ENCODE measurements around the gene MEIKIN.
"Not testable (repeated sequence)": the region's sequence is repeated elsewhere in the genome, so short reads cannot be mapped to it uniquely, and the experiment has no call there.

Gene MEIKIN

DNA sequence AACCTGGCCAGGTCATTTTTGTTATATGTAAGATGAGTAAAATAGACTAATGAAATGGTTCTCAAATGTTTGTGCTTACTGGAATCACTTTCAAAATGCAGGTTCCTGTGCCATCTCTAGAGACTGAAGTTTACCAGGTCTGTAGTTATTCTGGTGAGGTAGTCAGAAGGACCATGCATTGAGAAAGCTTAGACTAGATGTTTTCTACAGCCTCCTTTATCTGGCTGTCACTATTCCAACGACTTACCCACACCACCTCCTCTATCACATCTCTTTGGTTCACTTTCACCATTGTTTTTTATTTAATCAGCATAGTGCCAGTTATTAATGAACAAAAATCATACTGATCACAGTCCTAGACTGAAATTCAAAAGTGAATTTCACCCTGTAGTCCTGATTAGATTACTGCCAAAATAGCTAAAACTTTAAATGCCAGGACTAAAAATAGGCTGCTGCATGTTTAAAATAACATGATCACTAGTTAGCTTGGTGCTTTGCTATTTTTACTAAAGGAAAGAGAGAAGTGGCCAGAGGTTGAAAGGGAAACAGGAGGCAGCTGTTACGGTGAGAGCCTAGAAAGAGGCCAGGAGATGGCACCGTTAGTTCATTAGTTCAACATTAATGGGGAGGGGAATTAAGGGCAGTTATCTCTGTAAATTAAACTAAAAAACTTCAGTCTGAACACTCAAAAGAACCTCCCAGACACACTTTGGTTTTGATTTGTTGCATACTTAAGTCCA is 134.8 kb downstream of the MEIKIN start:
- peak; percentile 16 for DNase-seq (ENCODE audit: low spot score)

GRCh38 chr5:131796793-131797693 is 148.4 kb downstream of the MEIKIN start, which contains the start of gene FNIP1:
FNIP1 (minus strand) TSS chr5:131797017; CDS start chr5:131796921, 96 bp downstream.
- DNase-seq (ENCODE audit: low spot score): peak; percentile 97

DNA sequence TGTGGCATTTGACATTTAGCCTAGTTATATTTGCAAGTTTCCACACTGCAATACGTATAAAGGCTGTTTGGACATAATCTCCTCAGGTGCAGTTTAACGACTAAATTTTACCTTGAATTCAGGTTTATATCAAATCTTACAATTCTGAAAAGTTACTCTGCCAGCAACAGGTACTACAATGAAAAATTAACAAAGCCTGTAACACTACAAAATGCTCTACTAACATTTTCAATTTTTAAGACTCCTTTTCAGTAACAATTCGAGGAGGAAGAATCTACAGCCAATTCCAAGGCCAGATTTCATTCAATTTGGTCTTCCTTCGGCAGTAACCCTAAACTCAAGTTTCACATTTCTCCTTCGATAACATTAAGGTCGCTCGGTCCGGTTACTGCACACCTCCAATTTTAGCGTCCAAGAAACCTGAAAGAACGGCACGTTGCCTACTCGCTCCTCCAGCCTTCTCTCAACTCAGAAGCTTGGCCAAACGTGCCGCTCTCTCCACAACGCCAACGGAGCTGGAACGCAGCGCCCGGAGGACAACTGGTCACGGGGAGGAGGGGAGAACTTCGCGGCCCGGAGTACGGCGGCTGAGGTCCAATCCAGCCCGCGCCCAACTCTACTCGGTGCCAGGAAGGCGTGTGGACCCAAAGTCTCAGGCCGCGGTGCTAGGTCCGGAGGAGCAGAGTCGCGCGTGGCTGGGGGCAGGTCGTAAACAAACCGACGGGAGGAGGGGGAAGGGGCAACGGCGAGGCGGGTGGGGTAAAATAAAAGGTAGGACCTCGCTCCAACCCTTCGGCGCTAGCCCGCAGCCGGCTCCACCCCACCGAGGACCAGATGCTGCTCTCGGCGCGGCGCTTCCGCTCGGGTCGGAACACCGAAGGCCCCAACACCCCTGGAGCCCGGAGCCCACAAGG is 149.3 kb downstream of the MEIKIN start:
- DNase-seq (ENCODE audit: low spot score): peak; percentile 10

DNA sequence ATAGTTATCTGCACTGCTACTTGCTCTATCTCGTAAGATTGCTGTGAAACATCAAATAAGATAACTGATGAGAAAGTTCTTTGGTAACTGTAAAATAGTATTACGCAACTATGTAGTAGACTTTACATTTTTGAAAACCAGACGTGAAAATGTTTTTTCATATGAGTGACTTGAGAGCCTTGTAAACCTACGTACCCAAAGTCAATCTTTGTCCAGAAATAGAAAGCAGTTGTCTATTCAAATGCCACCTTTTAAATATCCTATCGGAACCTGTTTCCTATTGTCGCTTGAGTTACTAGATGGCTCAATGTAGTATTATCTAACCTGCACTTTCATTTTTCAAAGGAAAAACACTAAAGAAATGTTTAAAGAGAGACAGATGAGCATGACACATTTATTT is 150.2 kb downstream of the MEIKIN start:
- no peak for DNase-seq (ENCODE audit: low spot score)

GRCh38 chr5:131794586-131794985 is 150.9 kb downstream of the MEIKIN start:
- no peak for DNase-seq (ENCODE audit: low spot score)

DNA sequence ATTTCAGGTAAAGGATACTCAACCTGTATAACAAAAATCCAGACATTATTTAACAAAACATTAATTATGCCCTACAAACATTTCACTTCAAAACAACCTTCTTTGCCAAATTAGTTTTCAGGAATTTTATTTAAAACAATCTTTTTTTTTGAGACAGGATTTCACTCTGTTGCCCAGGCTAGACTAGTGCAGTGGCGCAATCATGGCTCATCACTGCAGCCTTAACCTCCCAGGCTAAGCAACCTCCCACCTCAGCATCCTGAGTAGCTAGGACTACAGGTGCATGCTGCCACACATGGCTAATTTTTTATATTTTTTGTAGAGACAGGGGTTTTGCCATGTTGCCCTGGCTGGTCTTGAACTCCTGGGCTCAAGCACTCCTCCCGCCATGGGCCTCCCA is 152.6 kb downstream of the MEIKIN start:
- DNase-seq (ENCODE audit: low spot score): no peak

DNA sequence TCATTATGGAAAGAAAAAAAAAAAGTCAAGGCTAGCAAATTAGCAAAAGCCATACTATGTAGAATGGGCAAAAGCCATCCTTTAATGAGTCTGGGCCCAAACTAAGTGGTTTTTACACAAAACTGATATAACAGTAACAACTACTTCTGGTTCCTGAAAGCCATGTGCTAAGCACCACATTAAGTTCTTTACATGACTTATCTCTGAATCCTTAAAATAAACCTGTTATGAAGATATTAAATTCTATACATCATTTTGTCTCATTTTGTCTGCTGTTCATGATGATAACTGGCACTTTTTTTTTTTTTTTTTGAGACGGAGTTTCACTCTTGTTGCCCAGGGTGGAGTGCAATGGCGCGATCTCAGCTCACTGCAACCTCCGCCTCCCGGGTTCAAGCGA is 153.6 kb downstream of the MEIKIN start:
- no peak for DNase-seq (ENCODE audit: low spot score)

DNA sequence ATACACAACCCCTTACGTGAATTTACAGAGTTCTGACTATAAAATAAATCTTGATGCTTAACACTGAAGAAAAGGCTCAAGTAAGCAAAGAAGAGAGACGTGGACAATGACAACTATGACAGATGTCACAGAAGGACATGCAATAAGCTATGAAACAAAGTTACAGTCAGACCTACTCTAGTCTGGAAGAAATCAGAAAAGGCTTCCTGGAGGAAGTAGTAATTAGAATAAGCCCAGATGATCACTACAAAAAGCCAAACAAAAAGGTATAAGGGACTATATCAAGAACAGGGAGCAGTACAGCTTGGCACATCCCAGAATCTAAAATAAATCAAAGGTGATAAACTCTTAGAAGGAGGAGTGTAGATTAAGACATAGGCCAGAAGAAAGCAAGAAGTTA is 154.9 kb downstream of the MEIKIN start:
- no peak for DNase-seq (ENCODE audit: low spot score)

DNA sequence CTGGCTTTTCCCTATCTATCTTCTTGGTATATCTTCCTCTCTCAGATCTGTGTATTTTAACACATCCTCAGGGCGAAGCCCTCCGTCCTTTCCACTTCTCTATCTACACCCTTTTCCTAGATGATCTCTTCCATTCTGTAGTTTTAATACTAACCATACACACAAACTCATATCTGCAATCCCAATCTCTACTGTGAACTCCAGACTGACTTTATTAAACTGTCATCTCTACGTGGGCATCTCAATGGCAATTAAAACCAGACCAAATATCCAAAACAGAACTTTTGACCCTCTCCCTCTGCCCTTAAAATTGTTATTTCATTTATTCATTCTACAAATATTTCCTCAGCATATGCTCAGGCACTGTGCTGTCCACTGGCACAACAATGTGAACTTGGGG is 155.7 kb downstream of the MEIKIN start:
- DNase-seq (ENCODE audit: low spot score): no peak

GRCh38 chr5:131787736-131788135 is 157.7 kb downstream of the MEIKIN start:
- no peak for DNase-seq (ENCODE audit: low spot score)

DNA sequence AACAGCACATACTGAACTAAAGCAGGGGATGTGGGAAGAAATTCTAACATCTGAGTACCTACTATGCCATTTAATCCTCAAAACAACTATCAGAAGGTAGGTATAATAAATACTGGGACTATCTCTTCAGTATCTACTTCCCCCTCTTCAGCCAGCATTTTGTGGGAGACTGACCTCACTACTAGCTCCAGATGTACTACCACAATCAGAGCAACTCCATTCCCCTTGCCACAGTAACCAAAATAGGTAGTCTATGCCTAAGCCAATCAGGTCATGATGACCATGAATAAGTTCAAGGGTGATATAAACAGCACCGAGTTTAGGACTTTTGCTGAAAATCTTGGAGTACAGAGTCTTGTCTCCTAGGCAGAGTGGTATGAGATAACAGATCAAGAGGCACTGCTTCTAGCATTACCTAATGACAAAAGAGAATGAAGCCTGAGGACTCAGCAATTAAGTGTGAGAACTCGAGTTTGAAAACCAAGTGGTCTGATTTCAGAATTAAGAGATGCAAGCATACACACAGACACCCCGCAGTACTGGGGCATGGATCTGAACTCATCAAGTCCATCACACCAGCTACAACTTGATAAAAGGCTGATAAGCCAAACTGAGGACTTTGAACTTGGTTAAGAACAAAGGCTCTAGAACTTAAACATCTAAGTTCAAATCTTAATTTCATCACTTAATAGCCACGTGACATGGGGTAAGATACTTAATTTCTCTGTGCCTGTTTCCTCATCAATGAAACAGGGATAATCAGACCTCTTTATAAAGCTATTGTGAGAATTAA is 158.4 kb downstream of the MEIKIN start:
- no peak for DNase-seq (ENCODE audit: low spot score)

DNA sequence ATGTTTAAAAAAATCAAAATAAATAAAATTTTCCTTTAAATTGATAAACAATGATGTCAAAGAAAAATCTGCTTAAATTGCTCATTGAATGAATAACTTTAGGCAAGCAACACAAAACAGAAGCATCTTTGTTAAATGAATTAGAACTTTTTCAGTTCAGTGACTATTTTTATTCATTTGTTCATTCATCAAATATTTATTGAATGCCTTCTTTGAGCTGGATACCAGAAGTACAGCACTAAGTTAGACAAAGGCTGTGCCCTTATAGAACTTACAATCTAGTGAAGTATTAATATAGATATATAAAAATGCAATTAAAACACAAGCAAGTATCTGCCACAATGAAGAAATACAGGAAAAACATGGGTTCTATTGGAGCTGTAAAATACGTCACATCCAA is 159.4 kb downstream of the MEIKIN start:
- DNase-seq (ENCODE audit: low spot score): no peak

GRCh38 chr5:131783874-131784273 is 161.6 kb downstream of the MEIKIN start:
- no peak for DNase-seq (ENCODE audit: low spot score)

DNA sequence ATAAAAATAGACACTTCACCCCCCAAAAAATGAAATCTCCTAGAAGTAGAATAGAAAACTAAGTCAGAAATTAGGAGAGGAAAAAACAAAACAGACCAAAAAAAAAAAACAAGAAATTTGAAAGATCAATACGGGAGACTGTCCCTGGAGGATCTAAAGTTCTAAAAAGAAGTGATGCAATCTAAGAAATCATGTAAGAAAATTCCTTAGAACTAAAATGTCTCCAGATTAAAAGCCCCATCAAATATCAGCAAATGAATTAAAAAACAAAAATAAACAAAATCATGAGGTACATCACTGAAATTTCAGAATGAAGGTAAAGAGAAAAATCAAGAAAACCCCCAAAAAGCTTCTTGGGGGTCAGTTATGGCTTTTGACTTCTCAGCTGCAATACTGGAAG is 162.1 kb downstream of the MEIKIN start:
- no peak for DNase-seq (ENCODE audit: low spot score)

GRCh38 chr5:131782717-131783116 is 162.7 kb downstream of the MEIKIN start:
- DNase-seq (ENCODE audit: low spot score): no peak

DNA sequence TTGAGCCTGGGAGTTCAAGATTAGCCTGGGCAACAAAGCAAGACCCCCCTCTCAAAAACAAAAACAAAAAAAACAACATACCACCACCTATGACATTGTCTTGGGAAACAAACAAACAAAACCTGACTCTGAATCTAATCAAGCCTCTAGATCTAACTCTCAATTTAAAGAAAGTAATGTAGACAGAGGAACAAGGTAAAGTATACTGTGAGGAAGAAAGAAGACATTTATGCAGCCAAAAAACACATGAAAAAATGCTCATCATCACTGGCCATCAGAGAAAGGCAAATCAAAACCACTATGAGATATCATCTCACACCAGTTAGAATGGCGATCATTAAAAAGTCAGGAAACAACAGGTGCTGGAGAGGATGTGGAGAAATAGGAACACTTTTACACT is 167.3 kb downstream of the MEIKIN start:
- DNase-seq (ENCODE audit: low spot score): not testable (repeated sequence)

DNA sequence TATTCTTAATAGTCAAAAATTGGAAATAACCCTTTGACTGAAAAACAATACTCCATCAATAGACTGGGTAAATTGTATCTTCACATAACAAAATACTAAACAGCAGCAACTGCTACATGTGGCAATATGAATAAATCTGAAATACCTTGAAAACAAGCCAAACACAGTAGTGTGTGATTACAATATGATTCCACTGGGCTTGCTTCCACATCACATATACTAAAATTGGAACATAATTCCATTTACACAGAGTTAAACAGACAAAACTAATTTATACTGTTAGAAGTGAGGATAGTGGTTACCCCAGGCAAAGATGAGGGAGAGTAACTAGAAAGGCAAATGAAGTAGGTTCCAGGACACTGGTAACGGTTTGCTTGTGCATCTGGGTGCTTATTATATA is 169.0 kb downstream of the MEIKIN start:
- DNase-seq (ENCODE audit: low spot score): no peak

- no peak for DNase-seq (ENCODE audit: low spot score)
Observed at GRCh38 chr5:131774652-131775367, 170.7 kb downstream of the MEIKIN start.

GRCh38 chr5:131773805-131774204 is 171.7 kb downstream of the MEIKIN start:
- no peak for DNase-seq (ENCODE audit: low spot score)

GRCh38 chr5:131771692-131772091 is 173.8 kb downstream of the MEIKIN start:
- DNase-seq (ENCODE audit: low spot score): no peak

DNA sequence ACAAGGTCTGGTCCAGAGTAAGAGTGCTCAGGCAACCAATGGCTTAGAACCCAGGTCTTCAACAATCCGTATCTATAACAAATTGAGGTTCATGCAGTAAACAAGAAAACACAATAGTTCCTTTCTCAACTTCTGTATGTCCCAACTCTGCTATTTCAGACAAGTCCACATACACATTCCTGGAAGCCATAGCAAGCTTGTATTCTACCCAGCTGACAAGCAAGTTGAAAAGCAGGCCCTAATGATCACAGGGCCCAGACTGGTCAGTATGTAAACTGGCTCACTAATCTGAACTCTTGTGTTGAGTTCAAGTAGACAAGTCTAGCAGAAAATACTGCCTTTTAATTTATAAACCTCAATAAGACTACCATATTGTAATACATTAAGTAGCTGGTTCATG is 175.5 kb downstream of the MEIKIN start:
- no peak for DNase-seq (ENCODE audit: low spot score)
